Naive thymus-derived CD4-positive, alpha-beta T cell (primary cell): ENCODE data around the gene ZNF71. TPM values are rescaled to one million over a fixed set of nuclear protein-coding genes. Genes with fewer than 3 reads are reported as not detected.
"Not testable (repeated sequence)": the region's sequence is repeated elsewhere in the genome, so short reads cannot be mapped to it uniquely, and the experiment has no call there.

ENCODE experiments used
- ATAC-seq: fragments of 150-1000 bp; cut with Tn5 transposase; 2 replicates; pipeline ENCODE4 v1.10.0; 2021; ENCODE audit warnings: mild to moderate bottlenecking, moderate library complexity
- CTCF ChIA-PET: fragments of 350-600 bp; sonication (Branson Sonifier 250); formaldehyde crosslinking; loops from one replicate; lab custom pipeline; 2021; ENCODE audit warnings: antibody characterized with exemption; lab: Charles Lee
- POLR2A ChIA-PET: fragments of 350-600 bp; sonication (Branson Sonifier 250); formaldehyde crosslinking; loops from one replicate; lab custom pipeline; 2021; ENCODE audit warnings: antibody characterized with exemption, inconsistent platforms; lab: Charles Lee
- DNase-seq, 9 donors: peaks; one replicate each; pipeline versions ENCODE4 v3.0.0 to v3.0.0-alpha.2; 2020 to 2022; ENCODE audit warnings: mixed read lengths in 1 of 9
- H3K27ac ChIP-seq: one replicate; pipeline ENCODE4 v1.7.0; 2013; ENCODE audit warnings: mild to moderate bottlenecking, low read depth, low read length, moderate library complexity
- H3K27me3 ChIP-seq, 2 donors: one replicate each; pipeline ENCODE4 v1.7.0; 2013; ENCODE audit warnings: low read length in 2 of 2, mild to moderate bottlenecking in 2 of 2, moderate library complexity in 2 of 2; ENCODE audit not compliant: control insufficient read depth in 2 of 2, insufficient read depth in 2 of 2
- H3K36me3 ChIP-seq, 3 experiments: 1 replicate in 2 of 3; 2 replicates in 1 of 3; pipeline ENCODE4 v1.7.0; 2013; ENCODE audit warnings: low read length in 3 of 3, mild to moderate bottlenecking in 3 of 3, moderate library complexity in 1 of 3; ENCODE audit not compliant: insufficient read depth in 3 of 3, control insufficient read depth in 2 of 3
- H3K4me1 ChIP-seq, 2 donors: one replicate each; pipeline ENCODE4 v1.7.0; 2013; ENCODE audit warnings: low read length in 2 of 2, mild to moderate bottlenecking in 2 of 2, moderate library complexity in 1 of 2; ENCODE audit not compliant: control insufficient read depth in 2 of 2, insufficient read depth in 2 of 2
- H3K4me3 ChIP-seq: 2 replicates; pipeline ENCODE4 v1.7.0; 2013; ENCODE audit warnings: mild to moderate bottlenecking, low read length
- H3K9me3 ChIP-seq, 3 experiments: 1 replicate in 2 of 3; 2 replicates in 1 of 3; pipeline ENCODE4 v1.7.0; 2013; ENCODE audit warnings: low read length in 3 of 3; ENCODE audit not compliant: control insufficient read depth in 2 of 3
- H3K27ac Mint-ChIP-seq, 9 donors: one replicate each; pipeline ENCODE4 v1.8.0; 2020 to 2022; ENCODE audit warnings: mixed read lengths in 9 of 9, mild to moderate bottlenecking in 8 of 9, moderate library complexity in 5 of 9, inconsistent platforms in 2 of 9
- H3K27me3 Mint-ChIP-seq, 5 donors: one replicate each; pipeline ENCODE4 v1.8.0; 2021 to 2022; ENCODE audit warnings: mixed read lengths in 5 of 5, mild to moderate bottlenecking in 1 of 5
- H3K36me3 Mint-ChIP-seq, 5 donors: one replicate each; pipeline ENCODE4 v1.8.0; 2020 to 2022; ENCODE audit warnings: mixed read lengths in 5 of 5, mild to moderate bottlenecking in 3 of 5, inconsistent platforms in 1 of 5
- H3K4me1 Mint-ChIP-seq, 7 donors: one replicate each; pipeline ENCODE4 v1.8.0; 2020 to 2022; ENCODE audit warnings: mixed read lengths in 7 of 7, mild to moderate bottlenecking in 3 of 7, inconsistent platforms in 1 of 7
- H3K4me3 Mint-ChIP-seq, 10 donors: one replicate each; pipeline ENCODE4 v1.8.0; 2020 to 2022; ENCODE audit warnings: mild to moderate bottlenecking in 10 of 10, mixed read lengths in 10 of 10, moderate library complexity in 6 of 10, inconsistent platforms in 2 of 10
- H3K9me3 Mint-ChIP-seq, 11 donors: one replicate each; pipeline ENCODE4 v1.8.0; 2020 to 2022; ENCODE audit warnings: mixed read lengths in 11 of 11, mild to moderate bottlenecking in 4 of 11, inconsistent platforms in 1 of 11, moderate library complexity in 1 of 11
- intact Hi-C, 2 donors: fragments of 100-400 bp; cut with micrococcal nuclease; formaldehyde crosslinking; loops; one replicate each; pipeline ENCODE4 v1.15.1; 2023
- polyA plus RNA-seq, 2 donors: library from polyadenylated mRNA; unstranded; fragments of 300-500 nt; fragmentation: Illumina TruSeq; gene quantifications; one replicate each; pipeline ENCODE4 v1.2.3, GENCODE V29; 2021
- total RNA-seq, 6 experiments: library from RNA in 5 of 6; stranded (reverse) in 5 of 6; gene quantifications; 1 replicate in 5 of 6; 2 replicates in 1 of 6; pipeline ENCODE4 v1.2.3 and lab custom pipeline; 2021 to 2026

ZNF71 gene
- total and polyA plus RNA-seq, 7 experiments from 2014 or later: 4.5 to 12.9 (median 6.9) TPM

DNA sequence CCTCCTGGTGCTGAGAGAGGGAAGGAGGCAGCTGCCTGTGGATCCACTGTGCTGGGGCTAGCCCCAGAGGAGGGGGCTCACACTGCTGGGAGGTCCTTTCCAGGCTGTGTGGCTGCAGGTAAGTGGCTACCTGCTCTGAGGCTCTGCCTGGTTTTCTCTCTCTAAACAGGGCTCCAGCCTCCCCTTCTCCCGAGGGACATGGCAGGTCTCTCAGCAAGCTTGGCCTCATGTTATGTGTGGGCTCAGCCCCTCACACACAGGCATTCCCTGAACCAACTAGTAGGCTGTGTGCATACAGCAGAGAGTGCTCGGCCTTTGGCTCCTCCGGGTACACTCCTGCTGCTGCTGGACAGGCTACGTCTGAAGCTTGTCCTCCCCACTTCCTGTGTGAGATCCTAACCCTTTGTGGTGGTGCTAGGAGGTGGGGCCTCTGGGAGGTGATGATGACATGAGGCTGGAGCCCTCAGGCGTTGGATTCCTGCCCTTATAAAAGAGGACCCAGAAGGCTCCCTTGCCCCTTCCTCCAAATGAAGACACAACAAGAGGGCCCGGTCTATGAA is 72.3 kb downstream of the ZNF71 start:
- Mint-ChIP-seq H3K27me3 (no peaks in the 10 kb centered on the region), H3K36me3 (peaks cover 4 to 35% (median 11%) of the 10 kb centered on the region in 5 donors), H3K27ac (no peak overlapping the region), H3K9me3 (peaks cover 0 to 78% (median 29%) of the 10 kb centered on the region in 11 donors), H3K4me1 (peaks cover 0 to 17% (median 11%) of the 10 kb centered on the region in 7 donors), H3K4me3 (no peak overlapping the region)
- intact Hi-C loops: no loop called here
- ChIA-PET POLR2A (no interaction called here), CTCF (no interaction called here)
- ATAC-seq: no peak
- DNase-seq: no peak
- Histone ChIP-seq H3K9me3 (peaks cover 0 to 57% (median 5%) of the 10 kb centered on the region in 3 experiments), H3K27me3 (no peaks in the 10 kb centered on the region), H3K36me3 (peaks cover 0 to 15% (median 0%) of the 10 kb centered on the region in 3 experiments), H3K4me1 (peaks cover 0 to 7% of the 10 kb centered on the region in 2 donors), H3K27ac (no peak overlapping the region), H3K4me3 (no peak overlapping the region)

DNA sequence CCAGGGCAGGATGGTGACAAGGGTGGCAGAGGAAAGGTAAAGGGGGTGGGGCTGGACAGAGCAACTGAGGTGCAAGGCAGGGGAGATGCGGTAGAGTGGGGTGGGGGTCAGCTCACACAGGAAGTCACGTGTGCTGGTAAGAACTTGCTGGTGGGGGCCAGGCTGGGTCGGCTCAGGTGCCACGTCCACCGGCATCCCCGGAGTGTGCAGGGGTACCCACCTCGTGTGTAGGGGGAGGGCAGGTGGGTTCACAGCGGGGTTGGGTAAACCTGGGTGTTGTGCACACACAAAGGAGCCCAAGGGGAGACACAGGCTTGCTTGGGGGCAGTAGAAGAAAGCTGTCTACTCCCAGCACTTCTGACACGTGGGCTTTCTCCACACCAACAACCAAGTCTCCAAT is 73.6 kb downstream of the ZNF71 start:
- Mint-ChIP-seq H3K27me3 (no peaks in the 10 kb centered on the region), H3K27ac (no peak overlapping the region), H3K4me1 (peaks cover 0 to 17% (median 11%) of the 10 kb centered on the region in 7 donors), H3K36me3 (peaks cover 4 to 28% (median 11%) of the 10 kb centered on the region in 5 donors), H3K4me3 (peak overlapping the region in 2 of 10 donors; percentile 54 to 61), H3K9me3 (peaks cover 0 to 72% (median 24%) of the 10 kb centered on the region in 11 donors)
- DNase-seq (no peak), ATAC-seq (no peak)
- intact Hi-C loops: no loop called here
- Histone ChIP-seq H3K36me3 (peaks cover 0 to 9% (median 0%) of the 10 kb centered on the region in 3 experiments), H3K4me1 (peaks cover 0 to 7% of the 10 kb centered on the region in 2 donors), H3K4me3 (no peak overlapping the region), H3K9me3 (peaks cover 0 to 50% (median 0%) of the 10 kb centered on the region in 3 experiments), H3K27me3 (no peaks in the 10 kb centered on the region), H3K27ac (no peak overlapping the region)
- CTCF ChIA-PET: no interaction called here
- POLR2A ChIA-PET: no interaction called here

DNA sequence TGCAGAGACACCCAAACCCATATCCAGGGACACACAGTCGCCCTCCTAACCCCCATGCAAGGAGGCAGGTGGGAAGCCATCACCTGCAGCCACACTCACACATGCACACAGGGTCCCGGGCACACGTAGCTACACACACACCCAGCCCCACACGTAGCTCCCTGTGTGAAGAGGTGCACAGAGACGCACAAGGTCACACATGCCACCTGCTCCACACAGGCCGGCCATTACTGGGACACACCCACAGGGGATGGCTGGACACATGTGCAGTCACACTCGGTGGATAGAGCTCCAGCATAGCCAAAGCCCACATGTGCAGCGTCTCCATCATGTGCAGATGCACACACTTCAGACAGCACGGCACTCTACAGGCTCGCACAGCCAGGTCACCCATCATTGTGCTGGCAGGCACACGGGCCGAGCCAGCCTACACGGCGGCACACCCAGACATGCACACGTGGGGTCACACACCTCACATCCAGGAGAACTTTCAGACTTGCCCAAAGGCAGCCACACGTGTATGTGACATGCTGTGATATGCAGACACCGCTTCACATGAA is 75.4 kb downstream of the ZNF71 start:
- Mint-ChIP-seq H3K9me3 (peaks cover 0 to 72% (median 31%) of the 10 kb centered on the region in 11 donors), H3K27ac (peak overlapping the region in 2 of 9 donors; percentile 13 to 84), H3K4me1 (peaks cover 0 to 17% (median 11%) of the 10 kb centered on the region in 7 donors), H3K36me3 (peaks cover 4 to 20% (median 11%) of the 10 kb centered on the region in 5 donors), H3K27me3 (no peaks in the 10 kb centered on the region), H3K4me3 (peak overlapping the region; percentile 58 to 95 (median 89))
- ChIA-PET CTCF (no interaction called here), POLR2A (no interaction called here)
- peaks cover 0 to 7% of the 10 kb centered on the region in 2 donors for H3K4me1 ChIP-seq
- intact Hi-C loops: loop anchor here in 1 of 2 donors (2.0 kb wide), 1 partner anchor 278 kb away; the partner anchor contains the start of gene ZNF582
- no peak overlapping the region for H3K27ac ChIP-seq
- no peaks in the 10 kb centered on the region for H3K36me3 ChIP-seq
- peaks cover 0 to 33% (median 0%) of the 10 kb centered on the region in 3 experiments for H3K9me3 ChIP-seq
- H3K27me3 ChIP-seq: no peaks in the 10 kb centered on the region
- no peak for ATAC-seq
- peak overlapping the region; percentile 53 for H3K4me3 ChIP-seq
- DNase-seq: no peak

DNA sequence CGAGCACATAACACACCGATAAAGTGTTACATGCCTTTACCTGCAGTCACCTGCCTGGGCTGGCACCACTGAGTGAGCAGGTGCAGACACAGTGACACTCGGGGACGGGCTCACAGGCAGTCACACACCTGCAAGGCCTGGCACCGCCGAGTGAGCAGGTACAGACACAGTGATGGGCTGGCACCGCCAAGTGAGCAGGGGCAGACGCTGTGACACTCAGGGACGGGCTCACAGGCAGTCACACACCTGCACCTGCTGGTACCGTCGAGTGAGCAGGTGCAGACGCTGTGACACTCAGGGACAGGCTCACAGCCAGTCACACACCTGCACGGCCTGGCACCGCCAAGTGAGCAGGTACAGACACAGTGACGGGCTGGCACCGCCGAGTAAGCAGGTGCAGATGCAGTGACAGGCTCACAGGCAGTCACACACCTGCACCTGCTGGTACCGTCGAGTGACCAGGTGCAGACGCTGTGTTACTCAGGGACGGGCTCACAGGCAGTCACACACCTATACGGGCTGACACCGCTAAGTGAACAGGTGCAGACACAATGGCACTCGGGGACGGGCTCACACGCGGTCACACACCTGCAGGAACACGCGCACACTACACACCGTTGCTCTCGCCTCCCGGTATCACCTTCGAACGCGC is 76.0 kb downstream of the ZNF71 start:
- peak overlapping the region; percentile 53 for H3K4me3 ChIP-seq
- H3K4me1 ChIP-seq: peaks cover 0 to 7% of the 10 kb centered on the region in 2 donors
- Mint-ChIP-seq H3K36me3 (peaks cover 4 to 20% (median 7%) of the 10 kb centered on the region in 5 donors), H3K4me1 (peaks cover 0 to 17% (median 11%) of the 10 kb centered on the region in 7 donors), H3K9me3 (peaks cover 0 to 72% (median 31%) of the 10 kb centered on the region in 11 donors), H3K27ac (peak overlapping the region in 6 of 9 donors; percentile 40 to 95 (median 80)), H3K27me3 (no peaks in the 10 kb centered on the region), H3K4me3 (peak overlapping the region; percentile 69 to 95 (median 89))
- ATAC-seq (peak; percentile 52), DNase-seq (no peak)
- no peaks in the 10 kb centered on the region for H3K36me3 ChIP-seq
- no peaks in the 10 kb centered on the region for H3K27me3 ChIP-seq
- ChIA-PET CTCF (no interaction called here), POLR2A (no interaction called here)
- intact Hi-C loops: loop anchor here in 1 of 2 donors (1.0 to 2.0 kb wide), 3 partner anchors 76 to 278 kb away; partner anchors contain the start of genes ZFP28, ZNF582 and ZNF71
- H3K27ac ChIP-seq: peak overlapping the region; percentile 67
- H3K9me3 ChIP-seq: peaks cover 0 to 33% (median 0%) of the 10 kb centered on the region in 3 experiments

DNA sequence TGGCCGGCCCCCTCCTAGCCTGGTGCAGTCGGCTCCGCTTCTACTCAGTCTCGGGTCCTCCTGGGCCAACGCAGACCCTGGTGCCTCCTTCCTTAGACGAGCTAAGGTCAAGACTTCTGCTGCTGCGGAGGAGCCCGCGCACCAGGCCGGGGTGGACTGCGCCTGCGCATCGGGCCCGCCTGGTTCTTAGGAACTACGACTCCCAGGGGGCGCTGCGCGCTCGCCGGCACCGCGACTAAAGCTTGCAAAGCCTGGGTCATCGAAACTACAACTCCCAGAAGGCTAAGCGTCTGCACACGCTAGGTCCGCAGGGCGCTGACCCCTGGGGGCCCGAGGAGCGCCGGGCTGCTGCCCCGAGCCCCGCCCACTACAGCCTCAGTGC is 76.5 kb downstream of the ZNF71 start, which contains the start of gene ZNF835:
TSS of gene ZNF835 (minus strand) at position 145 of the 382 bp plus-strand sequence. CDS start 6,559 bp downstream, outside the sequence.
- peaks cover 4 to 21% (median 7%) of the 10 kb centered on the region in 5 donors for H3K36me3 Mint-ChIP-seq
- H3K27me3 ChIP-seq: no peaks in the 10 kb centered on the region
- H3K4me1 Mint-ChIP-seq: peaks cover 0 to 17% (median 11%) of the 10 kb centered on the region in 7 donors
- peaks cover 0 to 7% of the 10 kb centered on the region in 2 donors for H3K4me1 ChIP-seq
- no peaks in the 10 kb centered on the region for H3K27me3 Mint-ChIP-seq
- ChIA-PET POLR2A (no interaction called here), CTCF (no interaction called here)
- intact Hi-C loops: loop anchor here in 1 of 2 donors (1.0 to 2.0 kb wide), 3 partner anchors 76 to 279 kb away; partner anchors contain the start of genes ZFP28, ZNF582 and ZNF71
- no peaks in the 10 kb centered on the region for H3K36me3 ChIP-seq
- peak within 1 kb of the TSS in 6 of 9 donors; percentile 40 to 95 (median 80) for H3K27ac Mint-ChIP-seq
- H3K4me3 Mint-ChIP-seq: peak within 1 kb of the TSS; percentile 69 to 95 (median 89)
- H3K9me3 ChIP-seq: peaks cover 0 to 30% (median 0%) of the 10 kb centered on the region in 3 experiments
- H3K9me3 Mint-ChIP-seq: peaks cover 0 to 72% (median 29%) of the 10 kb centered on the region in 11 donors
- DNase-seq: peak; percentile 52 to 83 (median 75)
- peak; percentile 95 for ATAC-seq
- peak within 1 kb of the TSS; percentile 53 for H3K4me3 ChIP-seq
- H3K27ac ChIP-seq: peak within 1 kb of the TSS; percentile 67

DNA sequence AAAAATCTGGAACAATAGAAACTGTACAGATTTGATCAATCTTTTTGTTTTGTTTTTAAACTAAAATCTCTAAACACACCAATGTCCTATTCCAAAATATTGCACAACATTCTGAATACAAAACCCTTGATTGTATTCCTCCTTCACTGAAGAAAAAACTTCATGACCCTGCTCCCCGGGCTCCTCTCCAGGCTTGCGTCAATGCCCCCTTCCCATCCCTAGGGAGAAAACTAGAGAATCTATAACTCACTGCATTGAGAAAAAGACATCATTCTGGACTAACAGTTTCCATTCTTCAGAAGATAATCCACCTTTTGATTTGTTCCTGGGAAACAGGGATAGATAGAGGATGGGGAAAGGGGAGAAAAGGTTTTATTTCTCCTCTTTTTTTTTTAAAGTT is 77.5 kb downstream of the ZNF71 start:
- peak overlapping the region in 2 of 10 donors; percentile 29 to 85 for H3K4me3 Mint-ChIP-seq
- peaks cover 0 to 21% (median 0%) of the 10 kb centered on the region in 3 experiments for H3K9me3 ChIP-seq
- H3K27me3 ChIP-seq, CTCF ChIA-PET, H3K27me3 Mint-ChIP-seq, ATAC-seq, intact Hi-C loops, H3K4me3 ChIP-seq, H3K4me1 ChIP-seq, DNase-seq, H3K27ac Mint-ChIP-seq, POLR2A ChIA-PET, H3K36me3 ChIP-seq, H3K27ac ChIP-seq: not testable (repeated sequence)
- peaks cover 0 to 17% (median 11%) of the 10 kb centered on the region in 7 donors for H3K4me1 Mint-ChIP-seq
- H3K9me3 Mint-ChIP-seq: peaks cover 0 to 66% (median 28%) of the 10 kb centered on the region in 11 donors
- peaks cover 4 to 25% (median 7%) of the 10 kb centered on the region in 5 donors for H3K36me3 Mint-ChIP-seq
